GM18907 (cell line): Measurements from ENCODE around the gene BBIP1.

Source experiments
- ATAC-seq: cut with Tn5 transposase; IDR thresholded peaks from one replicate; pipeline ENCODE4 v1.9.1; 2021; ENCODE audit warnings: mild to moderate bottlenecking, moderate library complexity; ENCODE audit not compliant: unreplicated experiment

Gene BBIP1

GRCh38 chr10:110885932-110886674 lies 32.9 kb downstream of the BBIP1 start:
- ATAC-seq = no peak

- no peak for ATAC-seq
These were observed 35.1 kb downstream of the BBIP1 start for GRCh38 chr10:110883924-110884323.

GRCh38 chr10:110881905-110882304 lies 37.1 kb downstream of the BBIP1 start:
- no peak for ATAC-seq

- ATAC-seq = no peak
These were observed 37.7 kb downstream of the BBIP1 start for GRCh38 chr10:110881247-110881646.

GRCh38 chr10:110880012-110880411 lies 39.0 kb downstream of the BBIP1 start:
- ATAC-seq = no peak

- ATAC-seq = no peak
These were observed 42.2 kb downstream of the BBIP1 start for GRCh38 chr10:110876788-110877187.

GRCh38 chr10:110876000-110876399 lies 43.0 kb downstream of the BBIP1 start:
- no peak for ATAC-seq

GRCh38 chr10:110873951-110874350 lies 45.0 kb downstream of the BBIP1 start:
- no peak for ATAC-seq

- no peak for ATAC-seq
These were observed 45.7 kb downstream of the BBIP1 start for GRCh38 chr10:110872984-110873923.

- ATAC-seq = peak; percentile 55
These were observed 46.6 kb downstream of the BBIP1 start for GRCh38 chr10:110872145-110872983.

- ATAC-seq = peak; percentile 84
These were observed 47.5 kb downstream of the BBIP1 start, which contains the start of gene PDCD4 for GRCh38 chr10:110871298-110872084. PDCD4 (plus strand) TSS chr10:110871928; CDS start chr10:110876028, 4,100 bp downstream.

- ATAC-seq = no peak
These were observed 48.1 kb downstream of the BBIP1 start for GRCh38 chr10:110870823-110871297.

- ATAC-seq = no peak
These were observed 50.0 kb downstream of the BBIP1 start for GRCh38 chr10:110868981-110869380.

- no peak for ATAC-seq
These were observed 51.0 kb downstream of the BBIP1 start for GRCh38 chr10:110867807-110868465.

GRCh38 chr10:110867011-110867806 lies 51.8 kb downstream of the BBIP1 start:
- peak; percentile 35 for ATAC-seq

GRCh38 chr10:110865809-110866482 lies 53.0 kb downstream of the BBIP1 start:
- ATAC-seq = peak; percentile 20

GRCh38 chr10:110865186-110865808 lies 53.7 kb downstream of the BBIP1 start:
- ATAC-seq = no peak
